Osteoblast (primary cell): ENCODE results near the gene DCAF7. TPM values are rescaled to one million over a fixed set of nuclear protein-coding genes. Genes with fewer than 3 reads are reported as not detected.

Experiments used
- DNase-seq: peaks from one replicate; pipeline ENCODE4 v3.0.0; 2011; ENCODE audit warnings: low spot score, mixed read lengths; ENCODE audit not compliant: insufficient read length; ENCODE audit errors: missing footprints
- H2AFZ ChIP-seq: 2 replicates; pipeline ENCODE4 v1.6.0; 2011; ENCODE audit warnings: mild to moderate bottlenecking, low read length
- H3K27ac ChIP-seq: 2 replicates; pipeline ENCODE4 v1.5.1; 2011; ENCODE audit warnings: mild to moderate bottlenecking, low read depth, low read length, moderate library complexity
- H3K27me3 ChIP-seq: 2 replicates; pipeline ENCODE4 v1.6.0; 2012; ENCODE audit warnings: mild to moderate bottlenecking, control low read depth, inconsistent platforms, low read length, moderate library complexity; ENCODE audit not compliant: insufficient read depth
- H3K36me3 ChIP-seq: 2 replicates; pipeline ENCODE4 v1.5.1; 2011; ENCODE audit warnings: mild to moderate bottlenecking, low read length, control low read depth, moderate library complexity; ENCODE audit not compliant: insufficient read depth
- H3K4me1 ChIP-seq: 2 replicates; pipeline ENCODE4 v1.5.1; 2011; ENCODE audit warnings: mild to moderate bottlenecking, low read length, control low read depth, moderate library complexity; ENCODE audit not compliant: insufficient read depth
- H3K4me2 ChIP-seq: 2 replicates; pipeline ENCODE4 v1.6.0; 2011; ENCODE audit warnings: mild to moderate bottlenecking, low read length; ENCODE audit not compliant: insufficient read depth
- H3K4me3 ChIP-seq: fragments of 200-600 bp; sonication (generic); 3 replicates; pipeline ENCODE4 v1.5.1; 2012; ENCODE audit warnings: mild to moderate bottlenecking, low read length, inconsistent platforms; ENCODE audit not compliant: insufficient read depth
- H3K79me2 ChIP-seq: 2 replicates; pipeline ENCODE4 v1.6.0; 2012; ENCODE audit warnings: mild to moderate bottlenecking, low read length, control low read depth, inconsistent platforms; ENCODE audit not compliant: insufficient read depth
- H3K9me3 ChIP-seq: 2 replicates; pipeline ENCODE4 v1.5.1; 2011; ENCODE audit warnings: low read depth, low read length, control low read depth
- H4K20me1 ChIP-seq: 2 replicates; pipeline ENCODE4 v1.6.0; 2012; ENCODE audit warnings: mild to moderate bottlenecking, low read length, control low read depth; ENCODE audit not compliant: insufficient read depth
- total RNA-seq: library from RNA; depleted of rRNA; stranded (reverse); fragments of >200 nt; gene quantifications from 2 replicates; pipeline ENCODE4 v1.2.3, GENCODE V29; 2012
- TF ChIP-seq, protein P1 (sequence below): IDR thresholded peaks from 2 replicates; pipeline ENCODE4 v1.5.1; 2011; ENCODE audit warnings: mild to moderate bottlenecking, low read depth, low read length, moderate library complexity; ENCODE audit errors: extremely low read depth

The DCAF7 gene
- total RNA-seq, 1 donor: 24.6 TPM

DNA sequence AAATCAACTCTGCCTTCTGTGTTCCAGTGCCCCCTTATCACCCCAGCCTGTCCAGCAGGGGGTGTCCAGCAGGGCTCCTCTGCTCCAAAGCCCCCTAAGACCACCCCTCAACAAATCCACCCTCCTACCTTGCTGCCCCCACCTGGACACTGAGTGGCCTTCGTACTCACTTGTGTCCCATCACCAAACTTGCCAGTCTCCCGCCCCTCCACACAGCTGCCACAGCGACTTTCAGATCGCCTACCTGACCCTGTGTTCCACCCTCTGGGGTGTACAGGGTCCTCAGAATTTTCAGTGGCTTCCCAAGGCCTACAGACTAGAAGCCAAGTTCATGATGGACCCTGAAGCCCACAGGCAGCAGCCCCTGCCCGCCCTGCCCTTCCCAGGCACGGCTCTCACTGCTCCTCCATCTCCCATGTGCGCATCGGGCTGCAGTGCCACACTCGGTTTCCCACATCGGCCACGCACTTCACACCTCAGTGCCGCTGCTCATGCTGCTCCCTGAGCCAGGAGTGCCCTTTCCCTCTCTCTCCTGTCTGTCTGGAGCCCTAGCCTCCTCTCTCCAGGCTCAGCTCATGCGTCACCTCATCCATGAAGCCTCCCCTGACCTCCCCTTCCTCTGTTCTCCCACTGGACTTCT is 15.3 kb upstream of the DCAF7 start:
- TF ChIP-seq, protein P1, sequence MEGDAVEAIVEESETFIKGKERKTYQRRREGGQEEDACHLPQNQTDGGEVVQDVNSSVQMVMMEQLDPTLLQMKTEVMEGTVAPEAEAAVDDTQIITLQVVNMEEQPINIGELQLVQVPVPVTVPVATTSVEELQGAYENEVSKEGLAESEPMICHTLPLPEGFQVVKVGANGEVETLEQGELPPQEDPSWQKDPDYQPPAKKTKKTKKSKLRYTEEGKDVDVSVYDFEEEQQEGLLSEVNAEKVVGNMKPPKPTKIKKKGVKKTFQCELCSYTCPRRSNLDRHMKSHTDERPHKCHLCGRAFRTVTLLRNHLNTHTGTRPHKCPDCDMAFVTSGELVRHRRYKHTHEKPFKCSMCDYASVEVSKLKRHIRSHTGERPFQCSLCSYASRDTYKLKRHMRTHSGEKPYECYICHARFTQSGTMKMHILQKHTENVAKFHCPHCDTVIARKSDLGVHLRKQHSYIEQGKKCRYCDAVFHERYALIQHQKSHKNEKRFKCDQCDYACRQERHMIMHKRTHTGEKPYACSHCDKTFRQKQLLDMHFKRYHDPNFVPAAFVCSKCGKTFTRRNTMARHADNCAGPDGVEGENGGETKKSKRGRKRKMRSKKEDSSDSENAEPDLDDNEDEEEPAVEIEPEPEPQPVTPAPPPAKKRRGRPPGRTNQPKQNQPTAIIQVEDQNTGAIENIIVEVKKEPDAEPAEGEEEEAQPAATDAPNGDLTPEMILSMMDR: no peak
- peaks cover 30% of the 10 kb centered on the region for H3K27me3 ChIP-seq
- no peak overlapping the region for H3K4me3 ChIP-seq
- no peaks in the 10 kb centered on the region for H3K79me2 ChIP-seq
- H2AFZ ChIP-seq: no peak overlapping the region
- DNase-seq: peak; percentile 58
- no peak overlapping the region for H3K27ac ChIP-seq
- H3K4me2 ChIP-seq: no peak overlapping the region
- no peaks in the 10 kb centered on the region for H3K36me3 ChIP-seq
- H4K20me1 ChIP-seq: no peaks in the 10 kb centered on the region
- H3K4me1 ChIP-seq: no peaks in the 10 kb centered on the region
- H3K9me3 ChIP-seq: no peaks in the 10 kb centered on the region

GRCh38 chr17:63535640-63536039 is 14.6 kb upstream of the DCAF7 start:
- peak; percentile 8 for DNase-seq
- TF ChIP-seq, protein P1: no peak
- H3K36me3 ChIP-seq: no peaks in the 10 kb centered on the region
- no peaks in the 10 kb centered on the region for H4K20me1 ChIP-seq
- no peaks in the 10 kb centered on the region for H3K4me1 ChIP-seq
- no peak overlapping the region for H3K4me3 ChIP-seq
- H3K79me2 ChIP-seq: no peaks in the 10 kb centered on the region
- H3K27me3 ChIP-seq: peaks cover 31% of the 10 kb centered on the region
- H2AFZ ChIP-seq: no peak overlapping the region
- H3K4me2 ChIP-seq: no peak overlapping the region
- no peak overlapping the region for H3K27ac ChIP-seq
- no peaks in the 10 kb centered on the region for H3K9me3 ChIP-seq

DNA sequence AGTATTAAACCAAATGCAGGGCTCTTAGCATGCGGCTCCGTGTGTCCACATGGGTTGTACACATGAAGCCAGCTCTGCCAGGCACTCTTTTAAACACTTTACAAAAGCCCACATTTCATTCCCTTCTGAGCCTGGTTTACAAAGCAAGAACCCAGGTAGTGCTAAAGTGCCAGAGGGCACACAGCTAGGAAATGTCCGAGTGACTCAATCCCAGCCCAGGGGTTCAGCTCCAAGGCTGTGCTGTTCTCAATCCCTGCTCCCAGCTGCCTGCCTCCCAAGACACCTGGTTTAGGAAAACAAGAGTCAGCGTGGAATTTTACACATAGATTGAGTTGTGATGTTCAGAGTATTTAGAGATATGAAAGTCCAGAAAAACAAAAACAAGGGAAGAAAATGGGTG is 13.3 kb upstream of the DCAF7 start:
- no peak overlapping the region for H3K4me3 ChIP-seq
- H3K79me2 ChIP-seq: no peaks in the 10 kb centered on the region
- peaks cover 31% of the 10 kb centered on the region for H3K27me3 ChIP-seq
- no peaks in the 10 kb centered on the region for H3K36me3 ChIP-seq
- no peak overlapping the region for H2AFZ ChIP-seq
- no peak overlapping the region for H3K27ac ChIP-seq
- H3K4me2 ChIP-seq: no peak overlapping the region
- H4K20me1 ChIP-seq: no peaks in the 10 kb centered on the region
- DNase-seq: peak; percentile 59
- TF ChIP-seq, protein P1: no peak
- H3K4me1 ChIP-seq: no peaks in the 10 kb centered on the region
- H3K9me3 ChIP-seq: no peaks in the 10 kb centered on the region

GRCh38 chr17:63537991-63538692 is 12.1 kb upstream of the DCAF7 start:
- Histone ChIP-seq H4K20me1 (no peaks in the 10 kb centered on the region), H3K9me3 (no peaks in the 10 kb centered on the region), H3K27me3 (peaks cover 31% of the 10 kb centered on the region), H3K4me1 (no peaks in the 10 kb centered on the region), H3K79me2 (no peaks in the 10 kb centered on the region), H3K4me2 (no peak overlapping the region), H2AFZ (no peak overlapping the region), H3K27ac (no peak overlapping the region), H3K36me3 (no peaks in the 10 kb centered on the region), H3K4me3 (no peak overlapping the region)
- peak; percentile 72 for DNase-seq
- TF ChIP-seq, protein P1: no peak
